Liver (tissue), 9 donors: ENCODE measurements around the gene KIF6. TPM values are rescaled to one million over a fixed set of nuclear protein-coding genes. Genes with fewer than 3 reads are reported as not detected.

Experiments
- DNase-seq: peaks from one replicate; pipeline ENCODE4 v3.0.0-alpha.2; 2017; ENCODE audit warnings: low spot score
- H3K27ac ChIP-seq, 2 donors: one replicate each; pipeline ENCODE4 v1.7.0; 2013; ENCODE audit warnings: inconsistent platforms in 2 of 2, low read length in 2 of 2, control low read depth in 1 of 2, low read depth in 1 of 2, mild to moderate bottlenecking in 1 of 2
- H3K27me3 ChIP-seq, 4 donors: one replicate each; pipeline versions ENCODE4 v1.6.1 to v1.7.0; 2013; ENCODE audit warnings: low read length in 3 of 4, inconsistent platforms in 1 of 4, mild to moderate bottlenecking in 1 of 4, moderate library complexity in 1 of 4; ENCODE audit not compliant: control insufficient read depth in 4 of 4, insufficient read depth in 4 of 4
- H3K36me3 ChIP-seq, 4 donors: one replicate each; pipeline versions ENCODE4 v1.6.1 to v1.7.0; 2013; ENCODE audit warnings: low read length in 3 of 4, mild to moderate bottlenecking in 3 of 4, low read depth in 1 of 4, moderate library complexity in 1 of 4; ENCODE audit not compliant: control insufficient read depth in 4 of 4, insufficient read depth in 3 of 4
- H3K4me1 ChIP-seq, 4 donors: one replicate each; pipeline versions ENCODE4 v1.6.1 to v1.7.0; 2013; ENCODE audit warnings: low read length in 3 of 4, mild to moderate bottlenecking in 3 of 4, moderate library complexity in 1 of 4; ENCODE audit not compliant: control insufficient read depth in 4 of 4, insufficient read depth in 4 of 4
- H3K4me3 ChIP-seq, 3 donors: one replicate each; pipeline versions ENCODE4 v1.6.1 to v1.7.0; 2013; ENCODE audit warnings: low read length in 3 of 3, control low read depth in 1 of 3, low read depth in 1 of 3, mild to moderate bottlenecking in 1 of 3
- H3K9ac ChIP-seq, 2 donors: one replicate each; pipeline ENCODE4 v1.7.0; 2013; ENCODE audit warnings: low read length in 2 of 2, mild to moderate bottlenecking in 2 of 2, moderate library complexity in 2 of 2, control low read depth in 1 of 2, low read depth in 1 of 2
- H3K9me3 ChIP-seq, 4 donors: one replicate each; pipeline versions ENCODE4 v1.6.1 to v1.7.0; 2013; ENCODE audit warnings: low read length in 3 of 4; ENCODE audit not compliant: control insufficient read depth in 4 of 4
- ATF3 ChIP-seq: IDR thresholded peaks from 2 replicates; pipeline ENCODE4 v1.6.1; 2016; ENCODE audit warnings: antibody characterized with exemption
- EGR1 ChIP-seq, 2 donors: IDR thresholded peaks; 2 replicates each; pipeline ENCODE4 v1.6.1; 2016 to 2018; ENCODE audit warnings: antibody characterized with exemption in 2 of 2, low read depth in 2 of 2
- FOXA1 ChIP-seq: IDR thresholded peaks from 2 replicates; pipeline ENCODE4 v1.6.1; 2016; ENCODE audit warnings: antibody characterized with exemption
- FOXA2 ChIP-seq: IDR thresholded peaks from 2 replicates; pipeline ENCODE4 v1.6.1; 2016; ENCODE audit warnings: antibody characterized with exemption
- GABPA ChIP-seq, 2 donors: IDR thresholded peaks in 1 of 2; conservative IDR thresholded peaks in 1 of 2; 2 replicates each; pipeline ENCODE4 v1.6.1; 2016; ENCODE audit warnings: antibody characterized with exemption in 2 of 2, mild to moderate bottlenecking in 1 of 2, moderate library complexity in 1 of 2
- HNF4A ChIP-seq, 2 donors: conservative IDR thresholded peaks; 2 replicates each; pipeline ENCODE4 v1.6.1; 2016; ENCODE audit warnings: antibody characterized with exemption in 2 of 2, mild to moderate bottlenecking in 2 of 2
- HNF4G ChIP-seq: IDR thresholded peaks from 2 replicates; pipeline ENCODE4 v1.6.1; 2016; ENCODE audit warnings: antibody characterized with exemption
- JUND ChIP-seq, 2 donors: IDR thresholded peaks; 2 replicates each; pipeline ENCODE4 v1.6.1; 2016; ENCODE audit warnings: antibody characterized with exemption in 2 of 2
- MAX ChIP-seq: IDR thresholded peaks from 2 replicates; pipeline ENCODE4 v1.6.1; 2016; ENCODE audit warnings: antibody characterized with exemption
- RAD21 ChIP-seq, 2 donors: IDR thresholded peaks; 2 replicates each; pipeline ENCODE4 v1.6.1; 2016; ENCODE audit warnings: antibody characterized with exemption in 2 of 2, mild to moderate bottlenecking in 2 of 2
- REST ChIP-seq: IDR thresholded peaks from 2 replicates; pipeline ENCODE4 v1.6.1; 2016; ENCODE audit warnings: antibody characterized with exemption, mild to moderate bottlenecking
- RXRA ChIP-seq, 2 donors: IDR thresholded peaks; 2 replicates each; pipeline ENCODE4 v1.6.1; 2017 to 2018; ENCODE audit warnings: antibody characterized with exemption in 2 of 2, mild to moderate bottlenecking in 1 of 2
- YY1 ChIP-seq: IDR thresholded peaks from 2 replicates; pipeline ENCODE4 v1.6.1; 2016; ENCODE audit warnings: antibody characterized with exemption, mild to moderate bottlenecking
- WGBS: extraction: QIAGEN DNeasy Blood & Tissue Kit; methylation state at CpG from one replicate; pipeline ENCODE4 v1.1.7; 2013; 5-methylcytosine and 5-hydroxymethylcytosine counted together
- polyA plus RNA-seq, 2 donors: library from polyadenylated mRNA; stranded (reverse) in 1 of 2; unstranded in 1 of 2; fragments of 200-250 nt in 1 of 2; fragments of >200 nt in 1 of 2; fragmentation: Nextera tagmentation in 1 of 2; extraction: Ambion mirVana in 1 of 2; gene quantifications; one replicate each; pipeline versions ENCODE4 v1.2.1 to v1.2.3, GENCODE V29; 2013 to 2015
- total RNA-seq, 2 donors: library from RNA; depleted of rRNA; stranded (reverse); fragments of >200 nt; gene quantifications; one replicate each; pipeline ENCODE4 v1.2.3, GENCODE V29; 2014
- TF ChIP-seq, protein P1 (sequence below): IDR thresholded peaks from 2 replicates; pipeline ENCODE4 v1.6.1; 2016; ENCODE audit warnings: antibody characterized with exemption
- TF ChIP-seq, protein P2 (sequence below): fragments of 150-350 bp; IDR thresholded peaks from 2 replicates; pipeline ENCODE4 v1.5.1; 2017; ENCODE audit warnings: improper control_type of control experiment, low read depth, low read length; ENCODE audit not compliant: missing input control
- donor health status: healthy.
- donor health status: healthy.
- donor health status: healthy.
- donor health status: healthy.
- donor health status: healthy.

KIF6 gene
- total and polyA plus RNA-seq, 4 donors = 0.17 to 7.5 (median 0.29) TPM

DNA sequence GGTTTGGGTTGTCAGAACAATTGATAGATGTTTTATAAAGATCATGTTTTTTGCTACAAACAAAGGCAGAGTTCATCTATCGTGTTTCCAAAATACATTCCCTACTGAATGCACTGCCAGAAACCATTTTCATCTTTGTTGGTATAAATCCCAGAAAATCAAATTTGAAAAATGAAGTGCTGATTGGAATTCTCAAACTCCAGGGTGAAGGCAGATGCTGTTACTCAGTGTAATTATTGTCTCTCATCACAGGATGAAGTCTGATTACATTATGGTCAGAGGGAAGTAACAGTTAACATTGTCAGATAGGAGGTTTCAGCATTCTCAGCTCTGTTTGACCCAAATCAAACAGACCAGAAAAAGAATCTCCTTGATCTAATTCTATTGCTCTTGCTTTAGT is 204.3 kb downstream of the KIF6 start:
- TF ChIP-seq FOXA2 = no peak
- TF ChIP-seq EGR1 (IDR thresholded peaks at IDR 0.05; ENCODE audit: low read depth in 2 of 2) = no peak
- TF ChIP-seq, protein P1, sequence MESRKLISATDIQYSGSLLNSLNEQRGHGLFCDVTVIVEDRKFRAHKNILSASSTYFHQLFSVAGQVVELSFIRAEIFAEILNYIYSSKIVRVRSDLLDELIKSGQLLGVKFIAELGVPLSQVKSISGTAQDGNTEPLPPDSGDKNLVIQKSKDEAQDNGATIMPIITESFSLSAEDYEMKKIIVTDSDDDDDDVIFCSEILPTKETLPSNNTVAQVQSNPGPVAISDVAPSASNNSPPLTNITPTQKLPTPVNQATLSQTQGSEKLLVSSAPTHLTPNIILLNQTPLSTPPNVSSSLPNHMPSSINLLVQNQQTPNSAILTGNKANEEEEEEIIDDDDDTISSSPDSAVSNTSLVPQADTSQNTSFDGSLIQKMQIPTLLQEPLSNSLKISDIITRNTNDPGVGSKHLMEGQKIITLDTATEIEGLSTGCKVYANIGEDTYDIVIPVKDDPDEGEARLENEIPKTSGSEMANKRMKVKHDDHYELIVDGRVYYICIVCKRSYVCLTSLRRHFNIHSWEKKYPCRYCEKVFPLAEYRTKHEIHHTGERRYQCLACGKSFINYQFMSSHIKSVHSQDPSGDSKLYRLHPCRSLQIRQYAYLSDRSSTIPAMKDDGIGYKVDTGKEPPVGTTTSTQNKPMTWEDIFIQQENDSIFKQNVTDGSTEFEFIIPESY = no peak
- TF ChIP-seq, protein P2, sequence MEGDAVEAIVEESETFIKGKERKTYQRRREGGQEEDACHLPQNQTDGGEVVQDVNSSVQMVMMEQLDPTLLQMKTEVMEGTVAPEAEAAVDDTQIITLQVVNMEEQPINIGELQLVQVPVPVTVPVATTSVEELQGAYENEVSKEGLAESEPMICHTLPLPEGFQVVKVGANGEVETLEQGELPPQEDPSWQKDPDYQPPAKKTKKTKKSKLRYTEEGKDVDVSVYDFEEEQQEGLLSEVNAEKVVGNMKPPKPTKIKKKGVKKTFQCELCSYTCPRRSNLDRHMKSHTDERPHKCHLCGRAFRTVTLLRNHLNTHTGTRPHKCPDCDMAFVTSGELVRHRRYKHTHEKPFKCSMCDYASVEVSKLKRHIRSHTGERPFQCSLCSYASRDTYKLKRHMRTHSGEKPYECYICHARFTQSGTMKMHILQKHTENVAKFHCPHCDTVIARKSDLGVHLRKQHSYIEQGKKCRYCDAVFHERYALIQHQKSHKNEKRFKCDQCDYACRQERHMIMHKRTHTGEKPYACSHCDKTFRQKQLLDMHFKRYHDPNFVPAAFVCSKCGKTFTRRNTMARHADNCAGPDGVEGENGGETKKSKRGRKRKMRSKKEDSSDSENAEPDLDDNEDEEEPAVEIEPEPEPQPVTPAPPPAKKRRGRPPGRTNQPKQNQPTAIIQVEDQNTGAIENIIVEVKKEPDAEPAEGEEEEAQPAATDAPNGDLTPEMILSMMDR = no peak
- no peak for TF ChIP-seq RXRA (IDR thresholded peaks at IDR 0.05)
- no peak for TF ChIP-seq HNF4G
- TF ChIP-seq YY1 = no peak
- TF ChIP-seq REST = no peak
- TF ChIP-seq MAX = no peak
- no peak for TF ChIP-seq RAD21 (IDR thresholded peaks at IDR 0.05)
- TF ChIP-seq ATF3 = no peak
- DNase-seq = no peak
- Histone ChIP-seq H3K4me1 (no peaks in the 10 kb centered on the region), H3K9ac (no peak overlapping the region), H3K36me3 (no peaks in the 10 kb centered on the region), H3K9me3 (no peaks in the 10 kb centered on the region), H3K27me3 (no peaks in the 10 kb centered on the region), H3K4me3 (no peak overlapping the region), H3K27ac (no peak overlapping the region)
- WGBS = 76% methylated on average over 1 of the region's 1 CpG

GRCh38 chr6:39520411-39520810 is 204.8 kb downstream of the KIF6 start:
- Histone ChIP-seq H3K4me1 (no peaks in the 10 kb centered on the region), H3K36me3 (no peaks in the 10 kb centered on the region), H3K9ac (no peak overlapping the region), H3K27me3 (no peaks in the 10 kb centered on the region), H3K4me3 (no peak overlapping the region), H3K9me3 (no peaks in the 10 kb centered on the region), H3K27ac (no peak overlapping the region)
- TF ChIP-seq HNF4A (conservative IDR thresholded peaks at IDR 0.05) (no peak), REST (no peak), EGR1 (IDR thresholded peaks at IDR 0.05; ENCODE audit: low read depth in 2 of 2) (no peak), HNF4G (no peak), YY1 (no peak), JUND (IDR thresholded peaks at IDR 0.05) (no peak), ATF3 (no peak), GABPA (IDR thresholded peaks at IDR 0.05 in 1 of 2, conservative IDR thresholded peaks at IDR 0.05 in 1 of 2) (no peak), FOXA1 (no peak)
- TF ChIP-seq, protein P2 = no peak
- no peak for DNase-seq
- 82% methylated on average over 5 of the region's 5 CpGs for WGBS
